ENCODE data around the gene TBK1. TPM values are rescaled to one million over a fixed set of nuclear protein-coding genes. Genes with fewer than 3 reads are reported as not detected.

Gene TBK1
- total and polyA plus RNA-seq, 10 of the 15 experiments (the other 5 are each of a cell fraction or from before 2014, with no cell fraction given), result 13.4 to 49.3 (median 37.7) TPM

DNA sequence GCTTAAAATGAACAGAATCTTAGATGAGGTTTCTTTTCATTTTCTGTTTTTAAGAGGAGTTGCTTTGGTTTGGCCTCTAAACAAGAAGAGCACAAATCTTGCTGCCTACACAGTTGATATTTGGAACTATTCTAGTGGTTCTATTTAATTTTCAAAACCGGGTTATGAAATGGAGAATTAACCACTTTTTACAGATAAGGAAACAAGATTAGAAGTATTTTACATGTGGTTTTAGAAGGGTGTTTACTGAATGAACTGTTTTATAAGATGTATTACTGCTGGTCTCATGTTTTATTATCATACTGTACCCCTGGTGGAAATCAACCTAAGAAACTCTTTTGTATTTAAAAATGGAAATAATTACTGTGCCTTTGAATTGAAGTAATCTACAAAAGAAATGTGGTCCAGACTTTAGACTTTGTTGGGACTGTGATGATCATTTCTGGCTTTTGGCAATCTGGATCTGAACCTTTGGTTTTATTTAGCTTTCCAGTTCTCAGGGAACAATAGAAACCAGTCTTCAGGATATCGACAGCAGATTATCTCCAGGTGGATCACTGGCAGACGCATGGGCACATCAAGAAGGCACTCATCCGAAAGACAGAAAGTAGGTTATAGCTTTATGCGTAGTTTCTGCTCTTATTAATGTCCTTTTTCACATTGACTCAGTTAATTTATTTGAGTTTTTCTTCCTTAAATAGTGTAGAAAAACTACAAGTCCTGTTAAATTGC lies 43.2 kb downstream of the TBK1 start:
- no peak for ATAC-seq
- no TSS peak for BruUV-seq (replicated peaks)
- Histone ChIP-seq H3K9me3 (replicated peaks; ENCODE audit: control insufficient read depth, insufficient read depth, low read length) (no peaks in the 10 kb centered on the region), H3K4me3 (no peak overlapping the region), H3K36me3 (ENCODE audit: control insufficient read depth in 2 of 2, insufficient read depth in 2 of 2, low read length in 1 of 2) (peaks cover 0 to 32% of the 10 kb centered on the region in 2 experiments), H4K20me1 (ENCODE audit: control insufficient read depth, insufficient read depth) (no peaks in the 10 kb centered on the region), H3K27me3 (replicated peaks in 1 of 2; ENCODE audit: control insufficient read depth in 2 of 2, insufficient read depth in 2 of 2, low read length in 1 of 2) (no peaks in the 10 kb centered on the region), H3K79me2 (ENCODE audit: control insufficient read depth, insufficient read depth, low read length) (no peaks in the 10 kb centered on the region), H2AFZ (ENCODE audit: control insufficient read depth, low read depth, low read length) (no peak overlapping the region), H3K4me1 (ENCODE audit: control insufficient read depth, insufficient read depth, low read length) (no peaks in the 10 kb centered on the region), H3K4me2 (ENCODE audit: control insufficient read depth, insufficient read depth) (no peak overlapping the region), H3K27ac (ENCODE audit: control insufficient read depth, insufficient read depth) (no peak overlapping the region), H3K9ac (ENCODE audit: control insufficient read depth, insufficient read depth, low read length) (no peak overlapping the region)
- CTCF ChIA-PET, result no interaction called here
- whole genome bisulfite sequencing (ENCODE audit: insufficient coverage, insufficient replicate concordance, low lambda C conversion rate, missing lambda C conversion rate), result 78% methylated on average over 5 of the region's 5 CpGs
- intact Hi-C loops (cut with micrococcal nuclease; ENCODE audit: unreplicated experiment), result no loop called here
- no peak for TF ChIP-seq ZNF622 (IDR thresholded peaks at IDR 0.05)
- no peak for TF ChIP-seq POLR2AphosphoS5 (IDR thresholded peaks at IDR 0.05; ENCODE audit: low read length)
- no peak for TF ChIP-seq FOXK2 (IDR thresholded peaks at IDR 0.05)
- TF ChIP-seq RAD21 (IDR thresholded peaks at IDR 0.05; ENCODE audit: insufficient read depth, low read depth, low read length), result no peak
- no peak for TF ChIP-seq STAT1 (conservative IDR thresholded peaks at IDR 0.05)
- TF ChIP-seq POLR2A (IDR thresholded peaks at IDR 0.05; ENCODE audit: low read depth, low read length), result no peak
- no peak for TF ChIP-seq FOXM1 (IDR thresholded peaks at IDR 0.05; ENCODE audit: low read depth, low read length)
- no peak for TF ChIP-seq MTA3 (IDR thresholded peaks at IDR 0.05; ENCODE audit: borderline replicate concordance, low read length)
- no peak for TF ChIP-seq BCLAF1 (IDR thresholded peaks at IDR 0.05)
- TF ChIP-seq SUPT20H (IDR thresholded peaks at IDR 0.05; ENCODE audit: borderline replicate concordance, control insufficient read depth, low read depth, low read length), result no peak
- RAD21 ChIA-PET (ENCODE audit: unreplicated experiment), result interaction anchor here (0.6 to 0.9 kb wide), 2 partner anchors 14 to 45 kb away, joined by 3 read pairs; no protein-coding TSS in a partner anchor
- in situ Hi-C loops (cut with MboI), result no loop called here
- SMC1A ChIA-PET (ENCODE audit: uncharacterized antibody, unreplicated experiment), result no interaction called here
- POLR2A ChIA-PET, result interaction anchor here (0.6 kb wide), 1 partner anchor 27 kb away, joined by 5 read pairs; no protein-coding TSS in a partner anchor
- DNase-seq (ENCODE audit: low read depth, low spot score), result no peak
- FAIRE-seq, result no peak

Data from GM12878 (cell line).